HG02884 (cell line): Measurements from ENCODE around the gene PATL1.
"Not testable (repeated sequence)": the region's sequence is repeated elsewhere in the genome, so short reads cannot be mapped to it uniquely, and the experiment has no call there.

Source experiments
- ATAC-seq: cut with Tn5 transposase; IDR thresholded peaks from one replicate; pipeline ENCODE4 v1.9.1; 2021; ENCODE audit warnings: mild to moderate bottlenecking, moderate library complexity; ENCODE audit not compliant: unreplicated experiment

Gene PATL1, protein sequence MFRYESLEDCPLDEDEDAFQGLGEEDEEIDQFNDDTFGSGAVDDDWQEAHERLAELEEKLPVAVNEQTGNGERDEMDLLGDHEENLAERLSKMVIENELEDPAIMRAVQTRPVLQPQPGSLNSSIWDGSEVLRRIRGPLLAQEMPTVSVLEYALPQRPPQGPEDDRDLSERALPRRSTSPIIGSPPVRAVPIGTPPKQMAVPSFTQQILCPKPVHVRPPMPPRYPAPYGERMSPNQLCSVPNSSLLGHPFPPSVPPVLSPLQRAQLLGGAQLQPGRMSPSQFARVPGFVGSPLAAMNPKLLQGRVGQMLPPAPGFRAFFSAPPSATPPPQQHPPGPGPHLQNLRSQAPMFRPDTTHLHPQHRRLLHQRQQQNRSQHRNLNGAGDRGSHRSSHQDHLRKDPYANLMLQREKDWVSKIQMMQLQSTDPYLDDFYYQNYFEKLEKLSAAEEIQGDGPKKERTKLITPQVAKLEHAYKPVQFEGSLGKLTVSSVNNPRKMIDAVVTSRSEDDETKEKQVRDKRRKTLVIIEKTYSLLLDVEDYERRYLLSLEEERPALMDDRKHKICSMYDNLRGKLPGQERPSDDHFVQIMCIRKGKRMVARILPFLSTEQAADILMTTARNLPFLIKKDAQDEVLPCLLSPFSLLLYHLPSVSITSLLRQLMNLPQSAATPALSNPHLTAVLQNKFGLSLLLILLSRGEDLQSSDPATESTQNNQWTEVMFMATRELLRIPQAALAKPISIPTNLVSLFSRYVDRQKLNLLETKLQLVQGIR

GRCh38 chr11:59668950-59669610 is at the start of gene PATL1:
PATL1 (minus strand) TSS chr11:59669037; CDS start chr11:59668895, 142 bp downstream.
- peak; percentile 90 for ATAC-seq

- ATAC-seq, result no peak
Measured at GRCh38 chr11:59716051-59716450, 47.2 kb upstream of the PATL1 start.

- no peak for ATAC-seq
Measured at GRCh38 chr11:59713745-59714144, 44.9 kb upstream of the PATL1 start, which contains the start of gene OR10V1. OR10V1 (minus strand) TSS chr11:59713845; CDS start chr11:59713845, 0 bp downstream.

GRCh38 chr11:59710136-59710847 is 41.5 kb upstream of the PATL1 start:
- ATAC-seq, result no peak

DNA sequence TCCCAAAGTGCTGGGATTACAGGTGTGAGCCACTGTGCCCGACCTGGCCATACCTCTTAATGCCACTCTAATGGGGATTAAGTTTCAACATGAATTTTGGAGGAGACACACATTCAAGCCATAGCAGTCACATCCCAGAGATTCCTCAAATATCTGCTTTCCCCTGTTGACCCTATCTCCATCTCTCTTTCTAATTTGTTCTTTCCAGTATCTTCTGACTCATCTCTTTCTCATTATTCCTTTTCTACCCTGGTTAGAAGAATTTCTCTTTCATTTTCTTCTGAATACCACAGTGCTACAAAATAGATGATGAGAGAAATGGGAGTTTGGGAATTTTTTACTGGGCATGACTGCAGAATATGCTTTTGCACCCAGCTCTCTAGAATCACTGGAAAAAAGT is 39.7 kb upstream of the PATL1 start:
- ATAC-seq, result no peak

- ATAC-seq, result no peak
Measured at GRCh38 chr11:59707371-59707770, 38.5 kb upstream of the PATL1 start.

GRCh38 chr11:59706518-59707285 is 37.9 kb upstream of the PATL1 start:
- ATAC-seq, result no peak

- no peak for ATAC-seq
Measured at GRCh38 chr11:59705294-59705693, 36.5 kb upstream of the PATL1 start.

- ATAC-seq, result not testable (repeated sequence)
Measured at GRCh38 chr11:59703515-59703914, 34.7 kb upstream of the PATL1 start.

DNA sequence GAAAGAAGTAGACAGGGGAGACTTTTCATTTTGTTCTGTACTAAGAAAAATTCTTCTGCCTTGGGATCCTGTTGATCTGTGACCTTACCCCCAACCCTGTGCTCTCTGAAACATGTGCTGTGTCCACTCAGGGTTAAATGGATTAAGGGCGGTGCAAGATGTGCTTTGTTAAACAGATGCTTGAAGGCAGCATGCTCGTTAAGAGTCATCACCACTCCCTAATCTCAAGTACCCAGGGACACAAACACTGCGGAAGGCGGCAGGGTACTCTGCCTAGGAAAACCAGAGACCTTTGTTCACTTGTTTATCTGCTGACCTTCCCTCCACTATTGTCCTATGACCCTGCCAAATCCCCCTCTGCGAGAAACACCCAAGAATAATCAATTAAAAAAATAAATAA is 31.3 kb upstream of the PATL1 start:
- ATAC-seq, result not testable (repeated sequence)

- ATAC-seq, result no peak
Measured at GRCh38 chr11:59698506-59698905, 29.7 kb upstream of the PATL1 start.

DNA sequence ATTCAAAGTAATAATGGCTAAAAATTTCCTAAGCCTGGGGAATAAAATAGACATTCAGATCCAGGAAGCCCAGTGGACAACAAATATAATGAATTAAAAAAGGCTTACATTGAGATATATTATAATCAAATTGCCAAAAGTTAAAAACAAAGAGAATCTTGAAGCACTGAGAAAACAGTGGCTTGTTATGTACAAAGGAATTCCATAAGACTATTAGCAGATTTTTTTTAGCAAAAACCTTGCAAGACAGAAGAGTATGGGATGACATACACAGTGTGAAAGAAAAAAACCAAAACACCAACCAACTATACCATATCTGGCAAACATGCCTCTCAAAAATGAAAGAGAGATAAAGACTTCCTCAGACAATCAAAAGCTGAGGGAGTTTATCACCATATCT is 24.1 kb upstream of the PATL1 start:
- no peak for ATAC-seq

GRCh38 chr11:59691156-59691555 is 22.3 kb upstream of the PATL1 start:
- no peak for ATAC-seq

- ATAC-seq, result no peak
Measured at GRCh38 chr11:59689015-59689414, 20.2 kb upstream of the PATL1 start.

GRCh38 chr11:59681260-59681725 is 12.5 kb upstream of the PATL1 start:
- ATAC-seq, result not testable (repeated sequence)

GRCh38 chr11:59680287-59681154 is 11.7 kb upstream of the PATL1 start:
- peak; percentile 98 for ATAC-seq

DNA sequence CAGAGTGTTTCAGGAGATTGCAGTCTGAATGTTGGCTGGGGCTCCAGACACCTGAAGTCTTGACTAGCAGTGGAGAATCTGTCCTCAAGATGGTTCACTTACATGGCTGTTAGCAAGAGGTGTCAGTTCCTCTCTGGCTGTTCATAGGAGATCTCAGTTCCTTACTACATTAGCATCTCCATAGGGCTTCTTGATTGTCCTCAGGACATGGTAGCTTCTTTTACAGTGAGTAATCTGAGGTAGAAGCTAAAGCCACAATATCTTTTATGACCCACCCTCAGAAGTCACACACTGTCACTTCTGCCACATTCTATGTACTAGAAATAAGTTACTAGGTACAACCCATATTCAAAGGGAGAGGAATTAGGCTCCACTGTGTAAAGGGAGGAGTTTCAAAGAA is 10.5 kb upstream of the PATL1 start:
- no peak for ATAC-seq

GRCh38 chr11:59678813-59679165 is 10.0 kb upstream of the PATL1 start:
- ATAC-seq, result no peak
